Hematopoietic multipotent progenitor cell treated with erythropoietin and hydrocortisone succinate and interleukin-3 and kit ligand, for 15 days (in vitro differentiated cells): ENCODE data around the gene PAFAH1B1.
A peak's percentile ranks its signal among the peaks of the same experiment; 100 is the strongest.
"Not testable (repeated sequence)": the region's sequence is repeated elsewhere in the genome, so short reads cannot be mapped to it uniquely, and the experiment has no call there.

Experiments
- DNase-seq: peaks from one replicate; pipeline ENCODE4 v3.0.0-alpha.2; 2015; ENCODE audit warnings: low spot score

The PAFAH1B1 gene

DNA sequence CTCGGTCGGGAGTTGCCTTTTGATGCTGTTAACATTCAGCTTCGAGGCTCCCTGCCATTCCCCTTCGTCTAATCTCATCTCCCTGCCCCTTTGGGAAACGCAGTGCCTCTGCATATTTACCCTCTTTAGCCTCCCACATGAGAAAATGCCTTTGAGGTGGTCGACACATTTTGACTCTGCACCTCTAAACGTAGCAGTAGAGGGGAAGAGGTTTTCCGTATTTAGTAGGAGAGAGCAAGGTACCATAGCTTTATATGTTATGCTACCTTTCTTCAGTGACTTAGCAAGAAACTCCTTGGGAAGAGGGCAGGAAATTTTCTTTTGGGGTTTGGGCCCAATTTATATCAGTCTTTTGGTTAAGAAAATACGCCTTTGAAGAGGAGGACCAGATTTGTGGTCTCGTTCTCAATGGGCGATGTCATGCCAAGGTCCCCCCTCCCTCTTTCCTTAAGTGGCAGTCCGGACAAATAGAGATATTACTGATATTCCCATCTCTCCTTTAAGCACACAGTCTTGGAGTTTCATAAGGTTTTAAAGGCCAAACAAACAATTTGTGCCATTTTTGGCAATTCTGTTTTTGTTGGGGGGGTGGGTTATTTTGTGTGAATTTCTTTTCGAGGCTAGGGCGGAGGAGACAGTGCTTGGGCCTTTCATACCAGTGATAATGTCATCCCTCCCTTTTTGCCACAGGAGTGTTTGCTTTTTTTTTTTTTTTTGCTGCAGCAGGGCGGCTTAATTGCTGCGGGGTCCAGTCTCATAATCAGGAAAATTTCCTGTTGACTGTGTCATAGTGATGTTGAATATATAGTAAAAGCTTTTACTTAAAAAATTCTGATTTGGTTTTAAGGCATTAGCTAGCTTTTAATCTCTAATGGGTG lies 1.5 kb downstream of the PAFAH1B1 start:
- no peak for DNase-seq

DNA sequence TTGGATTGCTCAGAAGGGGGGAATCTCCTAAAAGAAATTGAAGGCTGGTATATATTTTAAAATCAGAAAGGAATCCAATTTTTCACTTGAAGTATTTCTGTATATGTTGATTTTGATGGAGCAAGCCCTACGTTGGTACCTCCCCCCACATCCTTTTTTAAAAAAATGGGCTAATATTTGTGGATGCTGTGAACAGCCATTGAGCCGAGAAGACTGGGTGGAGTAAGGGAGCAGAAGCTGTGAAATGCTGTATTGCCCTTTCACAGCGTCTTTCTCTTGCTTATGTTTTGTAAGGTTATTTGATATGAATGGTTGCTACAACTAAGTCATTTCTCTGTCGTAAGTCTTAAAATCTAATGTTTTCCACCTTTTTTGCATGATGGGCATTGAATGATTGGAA lies 2.3 kb downstream of the PAFAH1B1 start:
- no peak for DNase-seq

DNA sequence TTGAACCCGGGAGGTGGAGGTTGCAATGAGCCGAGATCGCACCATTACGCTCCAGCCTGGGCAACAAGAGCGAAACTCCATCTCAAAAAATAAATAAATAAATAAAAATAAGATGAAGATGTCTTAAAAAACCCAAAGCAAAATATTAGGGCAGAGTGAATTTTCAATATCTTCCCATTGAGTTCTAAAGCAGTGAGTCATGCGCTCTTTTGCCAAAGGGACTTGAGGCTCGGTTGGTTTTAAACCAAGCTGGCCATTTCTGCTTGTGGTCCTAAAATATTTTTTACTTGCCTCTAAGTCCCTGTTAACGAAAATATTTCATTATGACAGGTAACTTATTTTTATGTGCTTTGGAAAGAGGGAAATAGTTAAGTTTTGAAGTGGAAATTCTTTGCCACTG lies 4.7 kb downstream of the PAFAH1B1 start:
- DNase-seq, result no peak

DNA sequence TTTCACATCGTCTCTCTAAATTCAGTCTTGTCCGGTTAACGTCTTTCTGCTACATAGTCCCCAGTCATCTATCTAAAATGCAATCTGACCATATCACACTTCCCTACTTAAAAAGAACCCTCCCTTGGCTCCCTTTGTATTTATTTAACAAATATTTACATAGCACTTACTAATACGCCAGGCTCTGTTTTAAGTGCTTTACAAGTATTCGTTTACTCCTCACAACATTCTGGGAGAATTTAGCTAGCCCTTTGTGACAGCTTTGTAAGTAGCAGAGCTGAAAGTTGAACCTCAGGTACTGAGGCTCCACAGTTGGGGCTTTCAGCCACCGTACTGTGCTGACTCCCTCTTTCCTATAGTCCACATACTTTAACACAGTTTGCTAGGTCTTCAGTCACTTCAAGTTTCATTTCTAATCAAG lies 9.2 kb downstream of the PAFAH1B1 start:
- no peak for DNase-seq

DNA sequence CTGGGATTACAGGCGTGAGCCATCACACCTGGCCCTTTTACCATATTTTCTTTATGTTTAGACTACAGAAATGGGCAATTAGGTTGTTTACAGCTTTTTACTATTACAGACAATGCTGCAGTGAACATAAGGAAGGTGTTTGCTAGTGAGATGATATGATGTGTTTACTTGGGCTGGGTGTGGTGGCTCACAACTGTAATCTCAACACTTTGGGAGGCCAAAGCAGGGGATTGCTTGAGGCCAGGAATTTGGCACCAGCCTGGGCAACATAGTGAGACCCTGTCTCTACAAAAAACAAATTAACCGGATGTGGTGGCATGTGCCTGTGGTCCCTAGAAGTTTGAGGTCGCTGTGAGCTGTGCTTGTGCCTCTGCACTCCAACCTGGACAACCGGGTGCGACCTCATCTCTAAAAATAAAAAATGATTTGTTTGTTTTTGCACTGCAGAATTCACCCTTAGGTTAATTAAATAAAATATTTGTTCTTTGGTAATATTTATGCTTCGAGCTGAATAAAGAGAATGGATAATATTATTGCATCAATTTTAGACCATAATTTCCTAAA lies 15.0 kb downstream of the PAFAH1B1 start:
- DNase-seq, result no peak

DNA sequence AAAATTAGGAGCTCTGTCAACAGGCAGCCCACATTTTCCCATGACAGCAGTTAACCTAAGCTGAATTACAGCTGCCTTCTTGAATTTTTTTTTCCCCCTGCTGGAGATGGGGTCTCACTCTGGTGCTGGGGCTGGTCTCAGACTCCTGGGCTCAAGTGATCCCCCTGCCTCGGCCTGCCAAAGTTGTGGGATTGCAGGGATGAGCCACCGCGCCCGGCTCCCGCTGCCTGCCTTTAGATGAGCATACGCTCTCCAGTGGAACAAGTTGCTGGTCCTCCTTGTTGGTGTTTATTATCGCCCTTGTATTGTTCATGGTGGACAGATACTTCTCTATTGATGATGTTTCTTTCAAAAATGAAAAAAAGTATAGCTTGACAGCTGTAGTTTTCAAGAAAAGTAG lies 15.6 kb downstream of the PAFAH1B1 start:
- DNase-seq, result no peak

DNA sequence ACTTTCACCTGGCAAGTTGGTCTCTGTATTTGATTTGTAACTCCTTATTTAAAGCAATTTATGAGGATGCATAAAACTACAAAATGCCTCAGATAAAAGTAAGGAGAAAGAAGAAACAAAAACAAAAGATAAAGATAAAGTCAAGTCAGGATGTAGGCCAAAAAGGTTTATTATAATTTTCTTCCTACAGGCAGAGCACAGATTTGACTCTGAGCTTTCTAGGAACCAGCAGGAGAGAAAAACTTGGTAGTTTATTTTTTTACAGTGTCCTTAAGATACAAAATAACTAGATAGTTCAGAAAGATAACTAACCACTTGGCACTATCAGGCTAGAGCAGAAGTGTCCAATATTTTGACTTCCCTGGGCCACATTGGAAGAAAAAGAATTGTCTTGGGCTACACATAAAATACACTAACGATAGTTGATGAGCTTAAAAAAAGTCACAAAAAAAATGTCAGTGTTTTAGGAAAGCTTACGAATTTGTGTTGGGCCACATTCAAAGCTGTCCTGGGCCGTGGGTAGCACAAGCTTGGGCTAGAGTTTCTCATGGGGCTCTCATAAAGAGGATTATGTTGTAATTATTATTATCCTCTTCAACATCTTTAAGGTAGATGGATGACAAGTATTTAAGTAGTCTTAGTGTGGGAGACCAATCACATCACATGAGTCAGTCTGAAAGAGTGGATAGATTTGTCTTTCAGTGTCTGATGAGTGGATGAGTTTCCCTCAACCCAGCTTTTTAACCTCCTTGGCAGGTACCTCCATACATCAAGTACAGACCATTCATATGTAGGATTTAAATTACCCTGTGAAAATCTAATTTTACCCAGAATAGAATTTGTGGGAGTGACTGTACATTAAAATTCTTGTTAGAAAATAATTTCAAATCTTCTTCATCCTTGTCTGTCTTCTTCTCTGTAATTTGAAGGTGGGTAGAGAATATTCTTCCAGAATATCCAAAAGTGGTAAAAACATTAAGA lies 17.0 kb downstream of the PAFAH1B1 start:
- DNase-seq, result no peak

DNA sequence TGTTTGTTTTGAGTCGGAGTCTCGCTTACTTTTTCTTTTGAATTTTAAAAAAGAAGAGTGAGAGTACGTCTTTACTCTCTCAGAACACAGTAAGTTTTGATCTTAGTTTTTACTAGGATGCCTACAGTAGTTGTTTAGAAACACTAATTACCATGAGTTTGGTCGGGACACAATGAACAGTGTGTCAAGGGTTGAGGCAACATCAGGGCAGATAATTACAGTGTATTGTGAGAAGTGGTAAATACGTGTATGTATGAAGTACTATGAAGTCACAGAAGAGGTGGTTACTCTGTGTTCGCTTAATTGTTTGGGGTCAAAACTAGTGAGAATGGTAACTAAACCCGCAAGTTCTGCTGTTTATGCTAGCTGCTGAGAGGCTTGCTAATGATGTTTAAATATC lies 18.2 kb downstream of the PAFAH1B1 start:
- no peak for DNase-seq

DNA sequence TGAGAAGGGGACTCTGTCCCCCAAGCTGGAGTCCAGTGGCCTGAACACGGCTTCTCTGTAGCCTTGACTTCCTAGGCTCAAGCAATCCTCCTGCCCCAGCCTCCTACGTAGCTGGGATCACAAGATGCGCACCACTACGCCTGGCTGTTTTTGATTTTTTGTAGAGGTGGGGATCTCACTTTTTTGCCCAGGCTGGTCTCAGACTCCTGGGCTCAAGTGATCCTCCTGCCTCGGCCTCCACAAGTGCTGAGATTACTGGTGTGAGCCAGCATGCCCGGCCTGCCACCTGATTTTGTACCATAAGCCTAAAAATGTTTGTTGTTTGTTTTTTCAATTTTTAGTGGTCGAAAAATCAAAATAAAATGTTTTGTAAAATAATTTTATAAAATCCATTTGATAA lies 19.2 kb downstream of the PAFAH1B1 start:
- no peak for DNase-seq

DNA sequence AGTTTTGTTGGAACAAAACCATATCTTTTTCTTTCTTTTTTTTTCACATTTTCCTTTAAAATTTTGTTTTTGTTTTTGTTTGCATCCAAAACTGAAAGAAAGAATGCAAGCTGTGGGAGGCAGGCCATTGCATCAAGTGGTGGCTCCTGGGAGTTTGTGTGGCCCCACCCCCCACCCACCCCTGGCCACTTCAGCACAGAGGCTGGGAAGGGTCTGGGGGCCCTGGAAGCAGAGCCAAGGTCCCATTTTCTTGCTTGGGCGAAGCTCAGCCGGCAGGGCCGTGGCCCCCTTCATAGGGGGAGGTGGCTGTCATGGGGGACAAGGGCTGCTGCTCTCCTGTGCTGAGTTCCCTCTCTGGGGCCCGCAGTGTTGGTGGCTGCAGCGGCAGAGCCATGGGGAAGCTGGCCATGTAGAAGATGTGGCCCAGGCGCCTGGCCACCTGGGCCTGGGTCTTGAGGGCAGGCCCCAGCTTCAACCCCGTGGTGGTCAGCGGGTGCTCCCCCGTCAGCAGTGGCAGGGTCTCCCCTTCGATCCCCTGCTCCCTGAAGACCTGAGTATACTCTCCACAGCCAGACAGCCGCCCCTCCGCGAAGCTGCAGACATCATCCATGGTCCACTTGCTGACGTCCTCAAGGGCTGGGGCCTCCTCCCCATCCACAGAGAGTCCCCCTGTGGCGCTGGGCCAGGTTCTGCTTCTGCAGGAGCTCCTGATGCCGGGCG lies 19.8 kb downstream of the PAFAH1B1 start:
- DNase-seq, result no peak

DNA sequence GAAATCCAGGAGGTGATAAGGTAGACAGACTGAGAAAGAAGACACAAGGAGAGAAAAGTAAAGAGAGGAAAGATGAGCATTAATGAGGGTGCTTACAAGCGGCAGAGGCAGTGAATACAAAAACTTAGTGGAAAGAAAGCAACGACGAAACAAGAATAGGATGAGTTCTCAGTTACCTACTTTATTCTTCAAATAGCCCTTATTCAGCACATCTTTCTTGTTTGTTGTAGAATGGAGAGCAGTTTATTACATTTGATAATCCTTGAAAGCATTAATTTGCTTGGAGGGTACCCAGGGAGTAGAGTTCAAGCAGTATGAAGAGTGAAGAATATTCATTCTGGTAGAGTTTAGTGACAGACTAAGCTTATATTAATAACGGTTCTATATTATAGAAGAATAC lies 22.4 kb downstream of the PAFAH1B1 start:
- DNase-seq, result no peak

DNA sequence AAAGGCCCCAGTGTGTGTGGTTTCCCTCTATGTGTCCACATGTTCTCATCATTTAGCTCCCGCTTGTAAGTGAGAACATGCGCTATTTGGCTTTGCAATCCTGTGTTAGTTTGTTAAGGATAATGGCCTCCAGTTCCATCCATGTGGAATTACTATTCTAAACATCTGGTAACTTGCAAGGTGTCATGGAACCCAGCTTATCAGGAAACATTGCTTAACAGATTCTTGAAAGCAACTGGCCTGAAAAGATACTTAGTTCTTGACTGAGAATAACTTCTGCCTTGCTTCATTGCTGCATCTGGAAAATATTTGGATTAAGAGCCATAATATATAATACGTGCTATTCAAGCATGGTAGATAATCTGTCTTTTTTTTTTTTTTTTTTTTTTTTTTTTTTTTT lies 27.8 kb downstream of the PAFAH1B1 start:
- DNase-seq, result no peak

DNA sequence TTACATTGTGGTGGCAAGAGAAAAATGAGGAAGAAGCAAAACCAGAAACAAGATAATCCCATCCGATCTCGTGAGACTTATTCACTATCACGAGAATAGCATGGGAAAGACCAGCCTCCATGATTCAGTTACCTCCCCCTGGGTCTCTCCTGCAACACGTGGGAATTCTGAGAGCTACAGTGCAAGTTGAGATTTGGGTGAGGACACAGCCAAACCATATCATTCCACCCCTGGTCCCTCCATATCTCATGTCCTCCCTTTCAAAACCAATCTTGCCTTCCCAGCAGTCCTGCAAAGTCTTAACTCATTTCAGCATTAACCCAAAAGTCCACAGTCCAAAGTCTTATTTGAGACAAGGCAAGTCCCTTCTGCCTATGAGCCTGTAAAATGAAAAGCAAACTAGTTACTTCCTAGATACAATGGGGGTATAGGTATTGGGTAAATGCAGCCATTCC lies 28.5 kb downstream of the PAFAH1B1 start:
- DNase-seq, result not testable (repeated sequence)

DNA sequence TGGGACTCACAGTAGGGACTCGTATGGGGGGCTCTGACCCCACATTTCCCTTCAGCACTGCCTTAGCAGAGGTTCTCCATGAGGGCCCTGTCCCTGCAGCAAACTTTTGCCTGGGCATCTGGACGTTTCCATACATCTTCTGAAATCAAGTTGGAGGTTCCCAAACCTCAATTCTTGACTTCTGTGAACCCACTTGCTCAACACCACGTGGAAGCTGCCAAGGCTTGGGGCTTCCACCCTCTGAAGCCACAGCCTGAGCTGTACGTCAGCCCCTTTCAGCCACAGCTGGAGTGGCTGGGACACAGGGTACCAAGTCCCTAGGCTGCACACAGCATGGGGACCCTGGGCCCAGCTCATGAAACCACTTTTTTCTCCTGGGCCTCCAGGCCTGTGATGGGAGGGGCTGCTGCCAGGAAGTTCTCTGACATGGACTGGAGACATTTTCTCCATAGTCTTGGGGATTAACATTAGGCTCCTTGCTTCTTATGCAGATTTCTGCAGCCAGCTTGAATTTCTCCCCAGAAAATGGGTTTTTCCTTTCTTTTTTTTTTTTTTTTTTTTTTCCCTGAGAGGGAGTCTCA lies 29.4 kb downstream of the PAFAH1B1 start:
- not testable (repeated sequence) for DNase-seq

DNA sequence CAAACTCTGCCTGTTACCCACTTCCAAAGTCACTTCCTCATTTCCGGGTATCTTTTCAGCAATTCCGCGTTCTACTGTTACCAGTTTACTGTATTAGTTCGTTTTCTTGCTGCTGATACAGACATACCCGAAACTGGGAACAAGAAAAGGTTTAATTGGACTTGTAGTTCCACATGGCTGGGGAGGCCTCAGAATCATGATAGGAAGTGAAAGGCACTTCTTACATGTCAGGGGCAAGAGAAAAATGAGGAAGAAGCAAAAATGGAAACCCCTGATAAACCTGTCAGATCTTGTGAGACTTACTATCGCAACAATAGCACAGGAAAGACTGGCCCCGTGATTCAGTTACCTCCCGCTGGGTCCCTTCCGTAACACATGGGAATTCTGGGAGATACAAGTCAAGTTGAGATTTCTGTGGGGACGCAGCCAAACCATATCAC lies 30.9 kb downstream of the PAFAH1B1 start:
- DNase-seq, result no peak

DNA sequence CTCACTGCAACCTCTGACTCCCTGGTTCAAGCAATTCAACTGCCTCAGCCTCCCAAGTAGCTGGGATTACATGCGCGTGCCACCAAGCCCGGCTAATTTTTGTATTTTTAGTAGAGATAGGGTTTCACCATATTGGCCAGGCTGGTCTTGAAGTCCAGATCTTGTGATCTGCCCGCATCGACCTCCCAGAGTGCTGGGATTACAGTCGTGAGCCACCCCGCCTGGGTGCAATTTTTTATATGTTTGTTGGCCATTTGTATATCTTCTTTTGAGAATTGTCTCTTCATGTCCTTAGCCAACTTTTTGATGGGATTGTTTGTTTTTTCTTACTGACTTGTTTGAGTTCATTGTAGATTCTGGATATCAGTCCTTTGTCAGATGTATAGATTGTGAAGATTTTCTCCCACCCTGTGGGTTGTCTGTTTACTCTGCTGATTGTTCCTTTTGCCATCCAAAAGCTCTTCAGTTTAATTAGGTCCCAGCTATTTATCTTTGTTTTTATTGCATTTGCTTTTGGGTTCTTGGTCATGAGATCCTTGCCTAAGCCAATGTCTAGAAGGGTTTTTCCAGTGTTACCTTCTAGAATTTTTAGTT lies 33.3 kb downstream of the PAFAH1B1 start:
- not testable (repeated sequence) for DNase-seq

DNA sequence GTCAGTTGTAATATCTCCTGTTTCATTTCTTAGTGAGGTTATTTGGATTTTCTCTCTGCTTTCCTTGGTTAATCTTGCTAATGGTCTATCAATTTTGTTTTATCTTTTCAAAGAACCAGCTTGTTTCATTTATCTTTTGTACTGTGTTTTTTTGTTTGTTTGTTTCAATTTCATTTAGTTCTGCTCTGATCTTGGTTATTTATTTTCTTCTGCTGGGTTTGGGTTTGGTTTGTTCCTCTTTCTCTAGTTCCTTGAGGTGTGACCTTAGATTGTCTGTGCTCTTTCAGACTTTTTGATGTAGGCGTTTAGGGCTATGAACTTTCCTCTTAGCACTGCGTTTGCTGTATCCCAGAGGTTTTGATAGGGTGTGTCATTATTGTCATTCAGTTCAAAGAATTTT lies 35.5 kb downstream of the PAFAH1B1 start:
- DNase-seq, result not testable (repeated sequence)

DNA sequence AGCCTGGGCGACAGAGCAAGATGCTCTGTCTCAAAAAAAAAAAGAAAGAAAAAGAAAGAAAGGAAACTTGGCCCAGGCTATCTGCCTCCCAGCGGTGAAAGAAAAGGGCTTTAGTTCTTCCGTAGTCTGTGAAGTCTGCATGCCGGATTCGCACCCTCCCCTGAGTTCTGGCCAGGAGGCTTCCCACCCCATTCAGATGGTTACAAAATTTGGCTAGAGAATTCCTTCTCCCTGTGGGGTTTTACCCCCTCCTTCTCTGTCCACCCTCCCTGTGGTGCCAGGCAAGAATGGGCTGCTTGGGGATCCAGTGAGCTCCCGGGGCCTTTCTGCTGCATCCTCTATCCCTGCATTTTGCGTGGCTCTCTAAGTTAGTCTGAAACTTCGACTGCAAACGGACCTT lies 37.8 kb downstream of the PAFAH1B1 start:
- no peak for DNase-seq

DNA sequence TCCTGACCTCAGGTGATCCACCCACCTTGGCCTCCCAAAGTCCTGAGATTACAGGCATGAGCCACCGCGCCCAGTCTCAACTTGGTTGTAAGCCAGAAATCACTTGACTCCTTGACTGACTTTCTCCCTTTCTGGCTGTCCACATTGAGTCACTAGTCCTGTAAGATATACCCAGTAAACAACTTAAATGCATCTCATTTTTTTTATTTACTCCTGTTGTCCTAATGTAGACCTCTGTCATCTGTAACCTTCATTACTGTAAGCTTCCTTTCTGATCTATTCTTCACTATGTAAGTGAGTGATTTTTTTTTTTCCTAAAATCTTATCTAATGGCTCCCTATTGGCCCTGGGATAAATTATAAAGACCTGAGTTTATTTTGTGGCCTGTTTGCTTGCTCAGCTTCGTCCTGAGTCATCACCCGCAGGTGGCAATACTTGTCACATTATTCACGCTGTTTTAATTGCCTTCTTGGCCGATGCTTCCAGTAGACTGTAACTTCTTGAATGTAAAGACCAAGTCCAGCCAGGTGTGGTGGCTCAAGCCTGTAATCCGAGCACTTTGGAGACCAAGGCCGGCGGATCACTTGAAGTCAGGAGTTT lies 41.0 kb downstream of the PAFAH1B1 start:
- DNase-seq, result peak; percentile 21

DNA sequence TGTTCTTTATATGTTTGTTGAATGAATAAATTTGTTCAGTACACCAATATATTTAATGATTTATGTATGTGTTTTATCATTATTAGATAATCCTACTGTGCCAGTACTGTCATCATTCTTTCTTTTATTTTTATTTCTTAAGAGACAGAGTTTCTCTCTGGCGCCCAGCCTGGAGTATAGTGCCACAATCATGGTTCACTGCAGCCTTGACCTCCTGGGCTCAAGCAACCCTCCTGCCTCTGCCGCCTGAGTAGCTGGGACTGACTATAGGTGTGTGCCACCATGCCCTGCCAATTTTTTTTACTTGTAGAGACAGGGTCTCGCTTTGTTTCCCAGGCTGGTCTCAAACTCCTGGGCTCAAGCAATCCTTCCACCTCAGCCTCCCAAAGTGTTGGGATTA lies 41.8 kb downstream of the PAFAH1B1 start:
- DNase-seq, result no peak

DNA sequence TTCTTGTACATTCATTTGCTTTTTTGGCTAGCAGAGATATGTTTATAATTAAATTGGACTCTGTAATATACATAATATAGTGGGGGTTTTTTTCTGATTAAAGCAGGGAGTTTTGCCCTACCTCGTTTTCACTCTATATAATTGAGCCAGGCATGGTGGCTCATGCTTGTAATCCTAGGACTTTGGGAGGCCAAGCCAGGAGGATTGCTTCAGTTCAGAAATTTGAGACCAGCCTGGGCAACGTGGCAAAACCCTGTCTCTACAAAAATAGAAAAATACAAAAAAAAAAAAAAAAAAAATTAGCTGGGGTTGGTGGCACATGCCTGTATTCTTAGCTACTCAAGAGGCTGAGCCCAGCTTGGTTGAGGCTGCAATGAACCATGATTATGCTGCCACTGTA lies 42.2 kb downstream of the PAFAH1B1 start:
- no peak for DNase-seq
